ENCODE data around the gene HSPA4.
"Not testable (repeated sequence)": the region's sequence is repeated elsewhere in the genome, so short reads cannot be mapped to it uniquely, and the experiment has no call there.

Gene HSPA4

DNA sequence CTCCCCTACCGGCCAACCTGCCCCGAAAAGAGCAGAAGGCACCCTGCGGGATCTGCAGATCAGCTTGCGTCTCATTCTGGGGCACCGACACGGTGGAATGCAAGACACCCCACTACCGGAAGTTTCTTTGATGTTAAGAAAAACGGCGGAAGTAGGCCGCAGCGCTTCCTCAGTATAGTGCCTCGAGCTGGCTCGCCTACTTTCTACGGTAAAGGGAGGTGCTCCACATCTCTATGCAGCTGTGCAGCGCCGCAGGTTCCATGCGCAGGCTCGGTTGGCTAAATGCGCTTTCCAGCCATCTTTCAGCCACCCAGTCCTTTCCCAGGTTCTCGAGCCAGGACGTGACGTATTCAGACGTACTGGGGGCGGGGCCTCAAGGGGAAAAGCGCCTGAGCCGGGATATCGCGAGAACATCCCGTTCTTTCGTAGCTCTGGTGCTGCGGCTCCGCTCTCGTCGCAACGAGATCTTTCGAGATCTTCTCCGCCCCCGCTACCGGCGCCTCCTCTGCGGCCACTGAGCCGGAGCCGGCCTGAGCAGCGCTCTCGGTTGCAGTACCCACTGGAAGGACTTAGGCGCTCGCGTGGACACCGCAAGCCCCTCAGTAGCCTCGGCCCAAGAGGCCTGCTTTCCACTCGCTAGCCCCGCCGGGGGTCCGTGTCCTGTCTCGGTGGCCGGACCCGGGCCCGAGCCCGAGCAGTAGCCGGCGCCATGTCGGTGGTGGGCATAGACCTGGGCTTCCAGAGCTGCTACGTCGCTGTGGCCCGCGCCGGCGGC lies at the start of gene HSPA4:
TSS of gene HSPA4 (plus strand) at position 472 of the 775 bp plus-strand sequence. CDS start at position 710, 238 bp downstream.
- H3K4me3 ChIP-seq (ENCODE audit: low read length): peak within 1 kb of the TSS; percentile 95
- H3K4me1 ChIP-seq (ENCODE audit: control insufficient read depth, insufficient read depth, low read length): peaks cover 19% of the 10 kb centered on the region
- H3K9me3 ChIP-seq (ENCODE audit: control insufficient read depth, low read length): no peaks in the 10 kb centered on the region
- DNase-seq (ENCODE audit: low read depth): peak; percentile 100
- peak within 1 kb of the TSS; percentile 97 for H3K9ac ChIP-seq (ENCODE audit: low read length)
- no peaks in the 10 kb centered on the region for H3K27me3 ChIP-seq (replicated peaks; ENCODE audit: control insufficient read depth, insufficient read depth, low read length)
- H3K36me3 ChIP-seq (ENCODE audit: control insufficient read depth, insufficient read depth, low read length, severe bottlenecking): no peaks in the 10 kb centered on the region

DNA sequence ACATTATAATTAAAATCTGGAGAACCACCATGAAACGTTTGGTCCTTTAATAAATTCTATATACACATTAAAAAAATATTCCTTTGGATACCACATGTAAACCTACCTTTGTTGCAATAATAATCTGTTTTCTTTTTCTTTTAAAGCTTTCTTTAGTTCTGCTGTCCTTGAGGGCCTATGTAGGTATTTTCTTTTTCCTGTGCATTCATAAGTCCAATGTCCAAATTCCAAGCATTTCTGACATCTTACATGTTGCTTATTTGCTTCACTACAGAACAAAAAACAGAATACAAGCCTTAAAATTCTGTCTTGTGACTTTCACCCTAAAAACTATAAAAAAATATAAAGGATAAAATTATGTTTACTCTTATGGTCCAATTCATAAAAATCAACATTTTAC lies 45.2 kb upstream of the HSPA4 start:
- Histone ChIP-seq H3K9ac (ENCODE audit: low read length) (no peak overlapping the region), H3K4me3 (ENCODE audit: low read length) (no peak overlapping the region), H3K36me3 (ENCODE audit: control insufficient read depth, insufficient read depth, low read length, severe bottlenecking) (peaks cover 22% of the 10 kb centered on the region), H3K9me3 (ENCODE audit: control insufficient read depth, low read length) (no peaks in the 10 kb centered on the region), H3K27me3 (replicated peaks; ENCODE audit: control insufficient read depth, insufficient read depth, low read length) (no peaks in the 10 kb centered on the region), H3K4me1 (ENCODE audit: control insufficient read depth, insufficient read depth, low read length) (no peaks in the 10 kb centered on the region)
- DNase-seq (ENCODE audit: low read depth): peak; percentile 34

DNA sequence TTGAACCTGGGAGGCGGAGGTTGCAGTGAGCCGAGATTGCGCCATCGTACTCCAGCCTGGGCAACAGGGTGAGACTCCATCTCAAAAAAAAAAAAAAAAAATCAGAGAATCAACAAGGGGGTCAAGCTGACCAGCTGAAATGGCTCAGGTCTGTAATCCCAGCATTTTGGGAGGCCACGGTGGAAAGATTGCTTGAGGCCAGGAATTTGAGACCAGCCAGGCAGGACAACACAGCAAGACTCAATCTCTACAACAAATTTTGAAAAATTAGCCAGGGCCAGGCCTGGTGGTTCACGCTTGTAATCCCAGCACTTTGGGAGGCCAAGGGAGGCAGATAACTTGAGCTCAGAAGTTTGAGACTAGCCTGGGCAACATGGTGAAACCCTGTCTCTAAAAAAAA lies 43.4 kb upstream of the HSPA4 start:
- not testable (repeated sequence) for H3K4me3 ChIP-seq (ENCODE audit: low read length); H3K4me1 ChIP-seq (ENCODE audit: control insufficient read depth, insufficient read depth, low read length); H3K9me3 ChIP-seq (ENCODE audit: control insufficient read depth, low read length); H3K27me3 ChIP-seq (replicated peaks; ENCODE audit: control insufficient read depth, insufficient read depth, low read length); H3K9ac ChIP-seq (ENCODE audit: low read length); DNase-seq (ENCODE audit: low read depth)
- peaks cover 15% of the 10 kb centered on the region for H3K36me3 ChIP-seq (ENCODE audit: control insufficient read depth, insufficient read depth, low read length, severe bottlenecking)

DNA sequence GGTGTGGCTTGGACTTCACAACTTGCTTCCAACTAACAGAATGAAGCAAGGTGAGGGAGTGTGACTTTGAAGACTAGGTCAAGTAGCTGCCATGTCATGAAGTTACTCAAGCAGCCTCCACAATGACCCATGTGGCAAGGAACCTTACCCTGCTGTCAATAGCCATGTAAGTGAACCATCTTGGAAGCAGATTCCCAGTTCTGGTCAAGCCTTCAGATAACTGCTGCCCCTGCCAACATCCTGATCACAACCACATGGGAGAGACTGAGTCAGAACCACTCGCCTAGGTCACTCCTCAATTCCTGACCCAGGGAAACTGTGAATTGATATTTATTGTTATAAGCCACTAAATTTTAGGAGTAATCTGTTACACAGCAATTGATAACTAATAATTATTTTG lies 36.3 kb upstream of the HSPA4 start:
- no peak for DNase-seq (ENCODE audit: low read depth)
- Histone ChIP-seq H3K9ac (ENCODE audit: low read length) (no peak overlapping the region), H3K9me3 (ENCODE audit: control insufficient read depth, low read length) (no peaks in the 10 kb centered on the region), H3K36me3 (ENCODE audit: control insufficient read depth, insufficient read depth, low read length, severe bottlenecking) (peaks cover 21% of the 10 kb centered on the region), H3K4me1 (ENCODE audit: control insufficient read depth, insufficient read depth, low read length) (peaks cover 5% of the 10 kb centered on the region), H3K27me3 (replicated peaks; ENCODE audit: control insufficient read depth, insufficient read depth, low read length) (no peaks in the 10 kb centered on the region), H3K4me3 (ENCODE audit: low read length) (no peak overlapping the region)

DNA sequence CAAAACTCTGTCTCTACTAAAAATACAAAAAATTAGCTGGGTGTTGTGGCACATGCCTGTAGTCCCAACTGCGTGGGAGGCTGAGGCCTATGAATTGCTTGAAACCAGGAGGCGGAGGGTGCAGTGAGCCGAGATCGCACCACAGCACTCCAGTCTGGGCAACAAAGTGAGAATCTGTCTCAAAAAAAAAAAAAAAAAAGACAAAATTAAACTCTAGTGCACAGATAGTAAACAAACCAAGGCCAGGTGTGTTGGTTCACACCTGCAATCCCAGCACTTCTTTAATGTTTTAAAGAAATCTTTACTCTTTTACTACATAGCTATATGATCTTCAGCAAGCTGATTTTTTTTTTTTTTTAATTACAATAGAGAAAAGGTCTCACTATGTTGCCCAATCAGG lies 33.8 kb upstream of the HSPA4 start:
- Histone ChIP-seq H3K4me3 (ENCODE audit: low read length) (no peak overlapping the region), H3K9me3 (ENCODE audit: control insufficient read depth, low read length) (no peaks in the 10 kb centered on the region), H3K27me3 (replicated peaks; ENCODE audit: control insufficient read depth, insufficient read depth, low read length) (no peaks in the 10 kb centered on the region), H3K36me3 (ENCODE audit: control insufficient read depth, insufficient read depth, low read length, severe bottlenecking) (peaks cover 25% of the 10 kb centered on the region), H3K4me1 (ENCODE audit: control insufficient read depth, insufficient read depth, low read length) (peaks cover 5% of the 10 kb centered on the region), H3K9ac (ENCODE audit: low read length) (no peak overlapping the region)
- DNase-seq (ENCODE audit: low read depth): no peak

DNA sequence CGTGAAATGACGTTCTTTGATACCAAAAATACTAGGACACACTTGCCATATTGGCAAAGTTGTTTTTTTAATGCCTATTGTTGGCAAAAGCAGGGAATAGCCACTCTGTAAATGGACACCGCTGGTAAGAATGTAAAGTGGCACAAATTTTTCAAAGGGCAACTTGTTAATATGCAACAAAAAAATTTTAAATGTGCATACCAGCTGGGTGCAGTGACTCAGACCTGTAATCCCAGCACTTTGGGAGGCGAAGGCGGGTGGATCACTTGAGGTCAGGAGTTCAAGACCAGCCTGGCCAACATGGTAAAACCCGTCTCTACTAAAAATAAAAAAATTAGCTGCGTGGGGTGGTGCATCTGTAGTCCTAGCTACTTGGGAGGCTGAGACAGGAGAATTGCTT lies 32.3 kb upstream of the HSPA4 start:
- H3K4me3 ChIP-seq (ENCODE audit: low read length); DNase-seq (ENCODE audit: low read depth); H3K9me3 ChIP-seq (ENCODE audit: control insufficient read depth, low read length); H3K9ac ChIP-seq (ENCODE audit: low read length); H3K27me3 ChIP-seq (replicated peaks; ENCODE audit: control insufficient read depth, insufficient read depth, low read length); H3K4me1 ChIP-seq (ENCODE audit: control insufficient read depth, insufficient read depth, low read length): not testable (repeated sequence)
- peaks cover 25% of the 10 kb centered on the region for H3K36me3 ChIP-seq (ENCODE audit: control insufficient read depth, insufficient read depth, low read length, severe bottlenecking)

DNA sequence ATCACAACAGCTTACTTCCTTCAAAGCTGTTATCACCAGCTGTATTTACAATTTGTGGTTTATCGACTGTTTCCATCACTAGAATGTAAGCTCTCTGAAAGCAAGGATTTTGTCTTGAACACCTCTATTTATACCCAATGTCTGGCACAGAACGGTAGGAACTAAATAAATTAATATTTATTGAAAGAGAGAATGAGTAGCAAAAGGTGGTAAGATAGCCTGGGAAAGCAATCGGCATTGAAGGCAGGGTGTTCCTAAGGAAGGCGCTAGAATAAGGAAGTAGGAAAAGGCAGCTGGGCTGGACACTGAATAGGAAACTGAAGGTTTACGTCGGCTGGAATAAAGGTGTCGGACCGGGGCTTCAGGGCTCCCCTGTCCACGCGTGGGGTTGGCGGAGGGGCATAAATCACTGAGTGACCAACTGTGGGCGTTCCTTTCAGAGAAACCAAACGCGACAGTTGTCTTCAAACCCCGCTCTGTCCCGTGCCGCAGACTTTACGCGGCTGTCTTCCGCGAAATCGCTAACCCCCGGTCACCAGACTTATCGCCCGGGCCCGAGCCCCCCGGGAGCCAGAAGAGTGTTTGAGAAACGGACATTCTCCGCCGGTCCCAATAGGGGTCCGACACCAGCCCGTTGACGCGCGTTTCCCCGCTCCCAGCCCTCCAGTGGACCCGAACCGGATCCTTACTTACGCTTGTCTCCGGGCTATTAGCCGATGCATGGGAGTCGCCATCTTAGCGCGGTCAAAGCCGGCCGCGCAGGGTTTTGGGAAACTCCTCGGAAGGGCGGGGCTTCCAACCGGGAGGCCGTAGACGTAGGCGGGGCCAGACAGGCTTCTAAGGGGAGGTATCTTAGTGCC lies 25.8 kb upstream of the HSPA4 start, which contains the start of gene ZCCHC10:
TSS of gene ZCCHC10 (minus strand) at position 746 of the 860 bp plus-strand sequence. CDS start at position 734, 12 bp downstream.
- peak within 1 kb of the TSS; percentile 96 for H3K9ac ChIP-seq (ENCODE audit: low read length)

DNA sequence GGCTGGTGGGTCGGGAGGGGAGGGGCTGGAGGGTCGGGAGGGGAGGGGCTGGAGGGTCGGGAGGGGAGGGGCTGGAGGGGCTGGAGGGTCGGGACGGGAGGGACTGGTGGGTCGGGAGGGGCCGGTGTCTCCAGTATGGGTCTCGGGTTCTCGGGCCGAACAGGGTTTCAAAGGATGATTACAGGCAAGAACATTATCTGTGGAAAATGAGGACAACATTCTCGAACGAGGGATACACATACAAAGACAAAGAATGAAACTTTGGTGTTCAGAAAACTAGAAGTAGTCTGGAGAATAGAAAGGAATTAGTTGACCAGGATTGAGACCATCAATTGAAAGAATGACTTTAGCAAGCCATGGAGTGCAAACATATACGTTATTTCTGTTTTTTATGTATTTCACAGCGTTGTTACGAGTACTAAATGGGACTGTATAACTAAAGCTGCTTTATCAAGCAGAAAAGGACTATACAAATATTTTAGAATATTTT lies 25.1 kb upstream of the HSPA4 start:
- Histone ChIP-seq H3K4me1 (ENCODE audit: control insufficient read depth, insufficient read depth, low read length) (peaks cover 11% of the 10 kb centered on the region), H3K4me3 (ENCODE audit: low read length) (peak overlapping the region; percentile 87), H3K27me3 (replicated peaks; ENCODE audit: control insufficient read depth, insufficient read depth, low read length) (no peaks in the 10 kb centered on the region), H3K9ac (ENCODE audit: low read length) (peak overlapping the region; percentile 89), H3K36me3 (ENCODE audit: control insufficient read depth, insufficient read depth, low read length, severe bottlenecking) (peaks cover 4% of the 10 kb centered on the region), H3K9me3 (ENCODE audit: control insufficient read depth, low read length) (no peaks in the 10 kb centered on the region)
- DNase-seq (ENCODE audit: low read depth): no peak

More for the DNA sequence above, 25.8 kb upstream of the HSPA4 start, which contains the start of gene ZCCHC10:
- H3K9me3 ChIP-seq (ENCODE audit: control insufficient read depth, low read length): no peaks in the 10 kb centered on the region
- H3K4me3 ChIP-seq (ENCODE audit: low read length): peak within 1 kb of the TSS; percentile 95
- DNase-seq (ENCODE audit: low read depth): peak; percentile 99
- no peaks in the 10 kb centered on the region for H3K27me3 ChIP-seq (replicated peaks; ENCODE audit: control insufficient read depth, insufficient read depth, low read length)
- peaks cover 4% of the 10 kb centered on the region for H3K36me3 ChIP-seq (ENCODE audit: control insufficient read depth, insufficient read depth, low read length, severe bottlenecking)
- peaks cover 11% of the 10 kb centered on the region for H3K4me1 ChIP-seq (ENCODE audit: control insufficient read depth, insufficient read depth, low read length)

DNA sequence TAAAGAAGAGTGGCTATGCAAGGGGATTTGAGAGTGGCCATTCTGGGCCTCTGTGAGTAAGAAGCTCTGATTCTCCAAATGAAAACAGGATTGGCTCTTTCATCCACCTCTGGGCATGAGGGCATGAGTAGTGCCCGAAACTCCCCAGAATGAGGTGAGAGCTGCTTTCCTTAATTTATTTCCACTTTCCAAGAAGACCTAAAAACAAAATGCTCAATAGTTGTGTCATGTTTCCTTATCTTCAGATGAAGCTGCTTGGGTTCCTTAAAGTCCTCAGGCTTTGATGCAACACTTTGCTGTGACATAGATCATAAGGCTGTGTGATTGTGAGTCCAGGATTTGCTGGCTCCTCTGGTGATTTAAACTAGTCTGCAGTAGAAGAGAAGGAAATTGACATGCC lies 22.4 kb upstream of the HSPA4 start:
- no peak overlapping the region for H3K4me3 ChIP-seq (ENCODE audit: low read length)
- H3K27me3 ChIP-seq (replicated peaks; ENCODE audit: control insufficient read depth, insufficient read depth, low read length): no peaks in the 10 kb centered on the region
- DNase-seq (ENCODE audit: low read depth): no peak
- H3K9me3 ChIP-seq (ENCODE audit: control insufficient read depth, low read length): no peaks in the 10 kb centered on the region
- H3K9ac ChIP-seq (ENCODE audit: low read length): no peak overlapping the region
- no peaks in the 10 kb centered on the region for H3K36me3 ChIP-seq (ENCODE audit: control insufficient read depth, insufficient read depth, low read length, severe bottlenecking)
- H3K4me1 ChIP-seq (ENCODE audit: control insufficient read depth, insufficient read depth, low read length): peaks cover 11% of the 10 kb centered on the region

DNA sequence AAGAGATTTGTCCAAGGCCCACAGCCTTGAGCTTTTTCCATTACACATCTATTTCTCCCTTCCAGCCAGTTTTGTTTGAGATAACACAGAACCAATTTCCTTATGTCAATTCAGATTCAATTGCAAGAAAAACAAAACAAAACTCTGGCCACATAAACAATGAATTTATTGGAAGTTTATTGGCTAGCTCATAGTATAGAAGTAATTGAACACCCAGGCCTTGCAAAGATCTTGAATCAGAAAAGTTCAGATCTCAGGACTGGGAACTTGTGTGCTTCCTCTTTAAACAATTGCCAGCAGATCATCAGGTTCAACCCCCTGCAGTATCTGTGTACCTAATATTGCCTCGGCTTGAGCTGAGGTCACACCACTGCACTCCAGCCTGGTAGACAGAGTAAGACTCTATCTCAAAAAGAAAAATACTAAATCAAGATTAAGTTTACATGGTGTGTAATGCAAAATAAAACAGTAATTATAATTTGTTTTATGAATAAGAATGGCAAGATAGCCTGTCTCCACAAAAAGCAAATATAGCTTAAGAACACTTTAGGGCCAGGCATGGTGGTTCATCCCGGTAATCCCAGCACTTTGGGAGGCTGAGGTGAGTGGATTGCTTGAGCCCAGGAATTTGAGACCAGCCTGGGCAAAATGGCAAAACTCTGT lies 21.3 kb upstream of the HSPA4 start:
- Histone ChIP-seq H3K27me3 (replicated peaks; ENCODE audit: control insufficient read depth, insufficient read depth, low read length) (no peaks in the 10 kb centered on the region), H3K4me3 (ENCODE audit: low read length) (no peak overlapping the region), H3K4me1 (ENCODE audit: control insufficient read depth, insufficient read depth, low read length) (peaks cover 9% of the 10 kb centered on the region), H3K9ac (ENCODE audit: low read length) (no peak overlapping the region), H3K36me3 (ENCODE audit: control insufficient read depth, insufficient read depth, low read length, severe bottlenecking) (no peaks in the 10 kb centered on the region), H3K9me3 (ENCODE audit: control insufficient read depth, low read length) (no peaks in the 10 kb centered on the region)
- no peak for DNase-seq (ENCODE audit: low read depth)
